Muscle of leg (tissue), 11 donors: ENCODE results near the gene DUOX1. TPM values are rescaled to one million over a fixed set of nuclear protein-coding genes. Genes with fewer than 3 reads are reported as not detected.

Source experiments
- DNase-seq: peaks from one replicate; pipeline ENCODE4 v3.0.0; 2013
- H3K27ac ChIP-seq: one replicate; pipeline ENCODE4 v1.5.1; 2013; ENCODE audit warnings: mild to moderate bottlenecking, low read length, control low read depth
- H3K27me3 ChIP-seq: one replicate; pipeline ENCODE4 v1.6.1; 2013; ENCODE audit warnings: low read length; ENCODE audit not compliant: control insufficient read depth, insufficient read depth
- H3K36me3 ChIP-seq: one replicate; pipeline ENCODE4 v1.6.1; 2013; ENCODE audit warnings: low read length; ENCODE audit not compliant: control insufficient read depth, insufficient read depth
- H3K4me1 ChIP-seq: one replicate; pipeline ENCODE4 v1.6.1; 2013; ENCODE audit warnings: low read length; ENCODE audit not compliant: control insufficient read depth, insufficient read depth
- H3K4me3 ChIP-seq: one replicate; pipeline ENCODE4 v1.5.1; 2013; ENCODE audit warnings: low read length, control low read depth
- H3K9me3 ChIP-seq: replicated peaks from 2 replicates; pipeline ENCODE4 v1.6.1; 2013; ENCODE audit warnings: low read depth, low read length; ENCODE audit not compliant: control insufficient read depth
- WGBS: methylation state at CpG from one replicate; pipeline ENCODE4 v1.1.5; 2013; ENCODE audit warnings: missing lambda C conversion rate; ENCODE audit not compliant: insufficient coverage; 5-methylcytosine and 5-hydroxymethylcytosine counted together
- polyA plus RNA-seq, 8 donors: library from polyadenylated mRNA; unstranded; fragments of 120-200 nt; gene quantifications; one replicate each; pipeline versions ENCODE4 v1.2.1 to v1.2.3, GENCODE V29; 2013; ENCODE audit warnings: inconsistent platforms in 1 of 8, low replicate concordance in 1 of 8; ENCODE audit not compliant: insufficient read length in 8 of 8, insufficient read depth in 1 of 8
- total RNA-seq: library from RNA; stranded (reverse); fragments of 120-200 nt; gene quantifications from one replicate; pipeline ENCODE4 v1.2.4, GENCODE V29; 2013

The DUOX1 gene
- total and polyA plus RNA-seq, 9 donors = 0.04 to 3.2 (median 1.4) TPM

DNA sequence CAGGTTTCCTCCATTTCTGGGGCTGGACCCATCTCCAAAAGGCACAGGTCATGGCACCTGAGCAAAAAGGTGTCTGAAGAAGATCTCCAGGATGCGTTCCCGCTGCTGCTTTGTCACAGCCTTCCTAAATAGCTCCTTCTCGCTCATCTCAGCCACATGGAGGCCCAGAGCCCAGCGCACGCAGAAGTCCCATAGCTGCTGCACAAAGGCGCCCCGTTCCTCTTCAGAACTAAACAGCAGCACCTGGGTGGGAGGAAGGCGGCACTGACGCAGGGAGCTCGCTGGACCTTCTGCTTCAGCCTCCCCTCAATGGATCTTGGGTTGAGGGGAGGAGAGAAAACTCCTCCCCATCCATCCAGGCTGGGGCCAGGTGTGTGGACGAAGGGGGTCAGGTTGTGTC is 24.2 kb upstream of the DUOX1 start:
- H3K27me3 ChIP-seq = peaks cover 48% of the 10 kb centered on the region

DNA sequence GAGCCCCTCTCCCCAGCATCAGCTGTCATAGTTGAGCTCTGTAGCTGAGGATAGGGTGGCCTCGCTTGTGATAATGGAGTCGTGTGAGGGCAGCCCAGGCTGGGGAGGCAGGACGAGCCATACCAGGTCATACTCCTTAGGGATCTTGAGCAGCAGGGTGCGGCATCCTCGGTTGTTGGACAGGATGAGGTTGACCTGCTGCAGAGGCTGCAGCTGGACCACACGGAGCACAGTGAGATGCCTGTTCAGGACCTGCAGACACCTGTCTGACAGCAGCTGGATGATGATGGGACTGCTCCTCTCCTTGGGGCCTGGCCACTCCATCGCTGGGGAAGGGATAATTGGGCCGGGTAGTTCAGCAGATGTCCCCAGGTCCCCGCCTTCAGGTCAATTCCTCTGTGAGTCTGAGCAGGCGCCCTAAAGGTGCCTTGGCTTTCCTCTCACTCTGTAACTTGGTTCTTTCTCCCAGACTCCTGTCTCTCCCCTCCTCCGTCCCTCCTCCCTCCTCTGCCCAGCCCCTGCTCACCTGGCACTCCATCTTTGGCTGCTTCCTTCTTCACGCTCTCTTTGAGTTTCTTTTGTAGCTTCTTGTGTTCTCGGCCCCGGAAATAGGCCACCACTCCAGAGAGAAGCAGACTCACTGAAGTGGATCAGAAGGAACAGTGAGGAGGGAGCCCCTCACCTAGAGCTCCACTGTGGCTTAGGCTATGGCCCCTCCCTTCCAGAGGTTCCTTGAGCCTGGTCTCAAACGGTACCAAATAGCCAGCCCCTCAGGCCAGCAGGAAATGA is 23.6 kb upstream of the DUOX1 start:
- Histone ChIP-seq H3K4me3 (no peak overlapping the region), H3K4me1 (no peaks in the 10 kb centered on the region), H3K9me3 (no peaks in the 10 kb centered on the region), H3K27me3 (peaks cover 46% of the 10 kb centered on the region), H3K36me3 (no peaks in the 10 kb centered on the region), H3K27ac (no peak overlapping the region)
- 82% methylated on average over 14 of the region's 15 CpGs for WGBS
- DNase-seq = no peak

More for the DNA sequence above, 24.2 kb upstream of the DUOX1 start:
- Histone ChIP-seq H3K36me3 (no peaks in the 10 kb centered on the region), H3K27ac (no peak overlapping the region), H3K4me3 (no peak overlapping the region), H3K4me1 (no peaks in the 10 kb centered on the region), H3K9me3 (no peaks in the 10 kb centered on the region)
- no peak for DNase-seq
- 93% methylated on average over 5 of the region's 11 CpGs for WGBS

DNA sequence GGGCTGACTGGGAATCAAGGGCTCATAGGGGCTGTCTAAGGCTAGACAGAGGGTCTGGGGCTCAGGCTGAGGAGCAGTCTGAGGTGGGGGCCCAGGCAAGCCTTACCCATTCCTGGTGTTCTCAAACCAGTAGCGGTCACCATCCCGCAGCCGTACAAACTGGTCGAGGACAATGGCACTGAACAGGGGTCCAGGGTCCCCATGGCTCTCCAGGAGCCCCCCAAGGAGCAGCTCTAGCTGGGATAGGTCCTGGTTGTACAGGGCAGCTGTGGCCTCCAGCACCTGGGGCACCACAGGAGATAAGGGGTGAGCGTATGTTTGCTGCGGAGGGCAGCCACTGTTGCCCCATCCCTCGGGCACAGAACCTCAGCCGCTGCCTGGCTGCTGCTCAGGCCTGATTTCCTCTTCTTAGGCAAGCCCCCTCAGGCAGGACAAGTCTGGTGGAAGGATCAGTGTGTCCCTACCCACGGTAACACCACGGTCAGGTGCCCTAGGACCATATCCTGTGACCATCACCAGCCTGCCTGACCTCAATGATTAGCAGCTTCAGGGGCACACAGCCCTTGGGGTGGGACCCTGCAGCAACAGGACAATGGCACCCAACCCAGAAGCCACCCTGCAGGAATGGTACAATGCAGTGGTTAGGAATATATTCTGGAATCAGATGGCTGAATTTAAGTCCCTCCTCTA is 21.7 kb upstream of the DUOX1 start:
- Histone ChIP-seq H3K4me1 (peaks cover 6% of the 10 kb centered on the region), H3K27me3 (peaks cover 61% of the 10 kb centered on the region), H3K27ac (no peak overlapping the region), H3K9me3 (no peaks in the 10 kb centered on the region), H3K36me3 (no peaks in the 10 kb centered on the region), H3K4me3 (no peak overlapping the region)
- WGBS = 89% methylated on average over 10 of the region's 10 CpGs
- no peak for DNase-seq

DNA sequence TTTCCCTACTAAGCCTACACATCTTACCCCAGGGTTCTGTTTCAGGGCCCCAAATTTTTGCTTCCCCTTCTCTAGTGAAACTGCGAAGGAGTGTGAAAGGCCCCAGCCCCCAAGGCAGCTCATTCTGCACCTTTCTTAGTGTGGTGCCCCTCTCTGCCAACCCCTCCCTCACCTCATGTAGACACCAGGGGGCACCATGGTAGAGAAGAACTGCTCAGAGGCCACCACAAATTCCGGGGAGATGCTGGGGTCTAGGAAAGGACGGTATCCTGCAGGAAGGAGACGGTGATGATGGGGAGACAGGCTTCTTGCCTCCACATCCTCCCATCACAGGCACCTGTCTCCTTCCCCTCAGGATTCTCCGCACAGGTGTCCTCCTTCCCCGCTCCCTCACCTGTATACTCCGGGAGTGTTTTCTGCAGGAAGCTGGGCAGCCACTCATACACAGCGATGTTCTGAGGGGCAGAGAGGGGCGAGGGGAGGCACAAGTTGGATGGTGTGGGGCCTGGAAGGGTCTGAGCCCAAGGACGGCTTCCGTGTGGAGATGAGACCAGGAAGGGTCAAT is 19.5 kb upstream of the DUOX1 start:
- H3K4me3 ChIP-seq = no peak overlapping the region
- H3K27ac ChIP-seq = no peak overlapping the region
- 13% methylated on average over 3 of the region's 11 CpGs for WGBS

DNA sequence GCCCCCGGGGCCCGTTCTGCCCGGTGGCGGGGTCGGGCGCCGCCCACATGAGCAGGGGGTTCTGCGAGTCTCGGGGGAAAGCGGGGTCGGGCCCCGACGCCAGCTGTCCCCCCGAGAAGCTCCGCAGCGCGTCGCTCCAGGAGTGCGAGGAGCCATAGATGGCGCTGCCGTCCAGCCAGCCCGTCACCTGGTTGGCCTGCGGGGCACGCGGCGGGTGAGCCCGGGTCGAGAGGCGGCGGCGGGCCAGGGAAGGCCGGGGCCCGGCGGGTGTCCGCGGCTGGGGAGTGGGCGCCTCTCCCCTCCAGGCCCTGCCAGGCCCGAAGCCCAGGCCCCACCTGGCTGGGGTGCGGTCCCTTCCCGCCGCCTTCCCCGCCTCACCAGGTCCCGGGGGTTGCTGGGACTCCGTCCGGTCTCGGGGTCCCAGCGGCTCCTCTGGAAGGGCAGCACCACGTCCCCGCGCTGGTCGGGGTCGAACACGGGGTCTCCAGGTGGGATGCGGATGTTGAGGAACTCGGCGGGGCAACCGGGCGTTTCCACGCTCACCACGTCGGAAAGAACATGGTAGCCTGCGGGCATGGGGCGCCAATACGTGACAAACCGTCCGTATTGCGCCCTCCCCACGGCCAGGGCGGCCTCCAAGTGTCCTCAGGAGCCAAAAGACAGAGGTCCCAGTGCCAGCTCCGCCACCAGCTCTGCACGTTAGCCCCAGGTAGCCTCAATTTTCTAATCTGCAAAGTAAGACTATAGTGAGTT is 18.2 kb upstream of the DUOX1 start:
- Histone ChIP-seq H3K27ac (no peak overlapping the region), H3K4me1 (peaks cover 11% of the 10 kb centered on the region), H3K9me3 (no peaks in the 10 kb centered on the region), H3K27me3 (peaks cover 85% of the 10 kb centered on the region), H3K4me3 (no peak overlapping the region), H3K36me3 (no peaks in the 10 kb centered on the region)
- no peak for DNase-seq
- WGBS = under 1% methylated on average over 64 of the region's 71 CpGs

More for the DNA sequence above, 19.5 kb upstream of the DUOX1 start:
- Histone ChIP-seq H3K9me3 (no peaks in the 10 kb centered on the region), H3K36me3 (no peaks in the 10 kb centered on the region), H3K27me3 (peaks cover 79% of the 10 kb centered on the region), H3K4me1 (peaks cover 8% of the 10 kb centered on the region)
- no peak for DNase-seq

DNA sequence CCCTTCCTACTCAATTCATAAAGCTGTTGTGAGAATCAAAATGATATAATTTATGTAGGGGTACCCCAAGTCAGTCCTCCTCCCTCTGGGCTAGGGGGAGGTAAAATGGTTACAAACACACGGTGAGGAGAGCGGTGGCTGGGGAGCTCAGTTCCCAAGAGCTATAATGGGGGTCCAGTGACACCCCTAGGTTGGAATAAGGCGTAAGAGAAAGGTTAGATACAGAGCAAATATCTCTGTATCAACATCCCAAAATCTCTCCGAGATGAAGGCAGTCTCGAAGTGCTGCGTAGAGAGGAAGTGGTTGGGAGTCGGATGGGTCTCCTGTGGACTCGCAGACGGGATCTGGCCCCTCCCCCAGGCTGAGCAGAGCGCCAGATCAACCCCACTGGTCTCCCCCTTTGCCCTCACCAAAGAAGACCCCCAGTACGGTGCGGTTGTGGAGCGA is 17.6 kb upstream of the DUOX1 start:
- Histone ChIP-seq H3K9me3 (no peaks in the 10 kb centered on the region), H3K27me3 (peaks cover 87% of the 10 kb centered on the region), H3K4me3 (no peak overlapping the region), H3K27ac (no peak overlapping the region), H3K4me1 (peaks cover 17% of the 10 kb centered on the region), H3K36me3 (no peaks in the 10 kb centered on the region)
- DNase-seq = no peak
- WGBS = 0% methylated on average over 4 of the region's 13 CpGs

DNA sequence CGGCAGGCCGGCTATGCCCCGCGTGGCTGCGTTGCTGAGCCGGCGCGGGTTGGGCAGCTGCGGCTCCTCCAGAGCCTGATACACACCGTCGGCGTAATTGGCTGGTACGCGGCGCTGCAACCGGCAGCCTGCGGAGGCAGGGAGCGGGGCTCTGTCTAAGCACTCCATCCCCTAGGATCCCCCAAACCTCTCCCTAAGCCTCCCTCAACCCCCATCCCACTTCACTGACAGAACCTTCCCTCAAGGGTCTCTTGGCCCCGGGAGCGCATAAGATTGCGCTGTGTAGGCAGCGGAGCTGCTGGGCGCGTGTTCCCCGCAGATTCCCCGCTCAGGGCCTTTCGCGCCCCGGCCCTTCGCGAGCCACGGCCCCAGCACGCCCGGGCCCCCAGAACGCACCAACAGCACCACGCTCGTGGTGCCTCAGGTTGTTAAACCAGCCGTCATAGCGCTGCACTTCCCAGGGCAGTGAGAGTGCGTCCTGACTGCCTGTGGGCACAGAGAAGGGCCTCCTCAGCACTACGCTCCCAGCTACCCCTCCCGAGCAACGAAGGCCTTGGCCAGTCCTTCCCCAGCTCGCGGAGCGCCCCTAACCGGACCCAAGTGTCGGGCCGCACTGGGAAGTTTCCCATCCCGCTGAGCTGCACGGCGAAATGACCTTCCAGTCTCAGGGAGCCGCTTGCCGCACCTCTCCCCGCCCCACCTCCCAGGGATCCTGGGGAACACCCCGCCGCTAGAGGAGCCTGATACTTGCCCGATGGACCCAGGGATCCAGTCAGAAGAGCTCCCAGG is 17.0 kb upstream of the DUOX1 start:
- Histone ChIP-seq H3K27ac (no peak overlapping the region), H3K36me3 (no peaks in the 10 kb centered on the region), H3K4me1 (peaks cover 21% of the 10 kb centered on the region), H3K27me3 (peaks cover 91% of the 10 kb centered on the region), H3K4me3 (no peak overlapping the region), H3K9me3 (no peaks in the 10 kb centered on the region)
- no peak for DNase-seq
- under 1% methylated on average over 57 of the region's 58 CpGs for WGBS

DNA sequence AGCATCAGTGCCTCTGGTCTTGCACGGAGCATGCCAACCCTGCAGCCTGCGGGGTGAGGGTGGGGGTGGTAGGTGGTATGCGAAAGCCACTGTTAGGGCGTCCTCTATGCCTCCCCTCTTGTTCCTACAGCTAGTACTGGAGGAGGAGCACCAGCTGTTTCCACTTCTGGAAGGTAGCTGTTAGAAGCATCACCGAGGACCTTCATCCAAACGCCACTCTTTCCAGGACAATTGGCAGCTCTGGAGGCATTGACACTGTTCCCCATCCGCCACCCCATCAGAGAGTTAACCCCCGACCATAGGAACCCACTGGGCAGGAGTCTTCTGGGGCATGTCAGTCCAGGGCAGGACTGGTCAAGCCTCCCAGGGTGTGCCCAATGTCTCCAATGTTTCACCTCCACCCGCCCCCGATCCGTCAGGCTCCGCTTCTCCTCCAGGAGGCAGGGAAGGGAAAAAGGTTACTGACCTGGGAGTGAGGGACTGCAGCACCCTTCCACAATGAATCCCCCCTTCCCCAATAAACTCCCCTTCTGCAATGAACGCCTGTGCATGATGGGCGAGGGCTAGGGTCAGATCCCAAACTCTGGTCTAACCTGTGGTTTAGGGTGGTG is 16.3 kb upstream of the DUOX1 start:
- Histone ChIP-seq H3K27ac (no peak overlapping the region), H3K9me3 (no peaks in the 10 kb centered on the region), H3K4me3 (no peak overlapping the region), H3K27me3 (peaks cover 87% of the 10 kb centered on the region), H3K36me3 (no peaks in the 10 kb centered on the region), H3K4me1 (peaks cover 22% of the 10 kb centered on the region)
- WGBS = 6% methylated on average over 5 of the region's 14 CpGs
- DNase-seq = no peak

DNA sequence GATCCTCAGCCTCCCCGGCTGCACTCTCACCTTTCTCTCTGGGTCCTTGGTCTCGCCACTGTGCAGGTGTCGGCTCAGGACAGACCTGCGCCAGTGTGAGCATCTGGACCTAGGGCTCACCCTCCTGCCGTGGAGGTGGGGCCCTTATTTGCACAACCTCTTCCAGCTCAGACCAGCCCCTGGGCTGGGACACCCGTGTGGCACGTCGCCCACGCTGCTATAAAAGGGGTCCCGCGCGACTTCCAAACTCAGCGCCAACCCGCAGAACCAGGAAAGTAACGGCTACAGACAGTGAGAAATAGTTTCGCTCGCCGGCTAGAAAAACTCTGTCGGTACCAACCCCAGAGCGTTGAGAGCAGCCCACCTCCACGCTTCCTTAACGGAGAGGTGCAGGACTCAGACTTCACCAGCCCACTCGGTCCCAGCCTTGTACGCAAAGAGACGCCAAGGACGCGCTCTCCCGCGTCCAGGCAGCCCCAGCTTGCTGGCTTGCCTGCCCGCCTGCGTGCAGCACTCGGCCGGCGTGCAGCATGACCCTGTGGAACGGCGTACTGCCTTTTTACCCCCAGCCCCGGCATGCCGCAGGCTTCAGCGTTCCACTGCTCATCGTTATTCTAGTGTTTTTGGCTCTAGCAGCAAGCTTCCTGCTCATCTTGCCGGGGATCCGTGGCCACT is 15.6 kb upstream of the DUOX1 start, which contains the start of the genes DUOX2 and DUOXA2:
Gene DUOX2 (minus strand): TSS at position 97 of the 675 bp plus-strand sequence. CDS start 761 bp downstream, outside the sequence.
Gene DUOXA2 (plus strand): TSS at position 251 of the 675 bp plus-strand sequence. CDS start 280 bp downstream, at position 531.
- DNase-seq = no peak
- H3K4me3 ChIP-seq = no peak within 1 kb of the TSS
- H3K27ac ChIP-seq = no peak within 1 kb of the TSS
- no peaks in the 10 kb centered on the region for H3K9me3 ChIP-seq
- H3K36me3 ChIP-seq = no peaks in the 10 kb centered on the region
- peaks cover 22% of the 10 kb centered on the region for H3K4me1 ChIP-seq
- peaks cover 84% of the 10 kb centered on the region for H3K27me3 ChIP-seq
- WGBS = 2% methylated on average over 39 of the region's 42 CpGs
